Upper lobe of left lung (tissue), 6 donors: ENCODE measurements around the gene NANS. TPM values are rescaled to one million over a fixed set of nuclear protein-coding genes. Genes with fewer than 3 reads are reported as not detected.

ENCODE experiments used
- ATAC-seq, 2 donors: fragments of 200-7000 bp; cut with Tn5 transposase; one replicate each; pipeline ENCODE4 v1.9.1; 2022; ENCODE audit warnings: mild to moderate bottlenecking in 2 of 2, moderate library complexity in 2 of 2; ENCODE audit not compliant: low FRiP score in 2 of 2
- DNase-seq, 2 donors: peaks; one replicate each; pipeline ENCODE4 v3.0.0-alpha.2; 2019 to 2020
- H3K27ac ChIP-seq, 4 donors: fragments of 200-600 bp; sonication (generic); one replicate each; pipeline ENCODE4 v1.5.1; 2016 to 2019
- H3K27me3 ChIP-seq, 4 donors: fragments of 200-600 bp; sonication (generic); one replicate each; pipeline ENCODE4 v1.5.1; 2017 to 2019
- H3K36me3 ChIP-seq, 4 donors: fragments of 200-600 bp; sonication (generic); one replicate each; pipeline ENCODE4 v1.5.1; 2016 to 2019
- H3K4me1 ChIP-seq, 4 donors: fragments of 200-600 bp; sonication (generic); one replicate each; pipeline ENCODE4 v1.5.1; 2018 to 2019
- H3K4me3 ChIP-seq, 4 donors: fragments of 200-600 bp; sonication (generic); one replicate each; pipeline ENCODE4 v1.5.1; 2017 to 2019; ENCODE audit warnings: mild to moderate bottlenecking in 2 of 4, moderate library complexity in 1 of 4
- H3K9me3 ChIP-seq, 4 donors: fragments of 200-600 bp; sonication (generic); one replicate each; pipeline ENCODE4 v1.5.1; 2018 to 2019
- EP300 ChIP-seq, 4 donors: sonication (generic); formaldehyde crosslinking; IDR thresholded peaks; one replicate each; pipeline ENCODE4 v1.5.1; 2017; ENCODE audit warnings: antibody characterized with exemption in 4 of 4, control low read depth in 2 of 4
- POLR2A ChIP-seq, 4 donors: fragments of 450-650 bp; IDR thresholded peaks; one replicate each; pipeline ENCODE4 v1.5.1; 2016 to 2017; ENCODE audit warnings: antibody characterized with exemption in 4 of 4, mild to moderate bottlenecking in 2 of 4
- POLR2AphosphoS5 ChIP-seq, 2 donors: sonication (generic); formaldehyde crosslinking; IDR thresholded peaks; one replicate each; pipeline ENCODE4 v1.5.1; 2017; ENCODE audit warnings: antibody characterized with exemption in 2 of 2
- WGBS, 2 donors: methylation state at CpG; one replicate each; pipeline ENCODE4 v1.1.5; 2017 to 2018; 5-methylcytosine and 5-hydroxymethylcytosine counted together
- small RNA-seq, 4 donors: library from RNA; depleted of rRNA; stranded (forward); fragments of <200 nt; gene quantifications; one replicate each; pipeline ENCODE3, GENCODE V24; 2016
- total RNA-seq, 6 donors: library from RNA; depleted of rRNA in 4 of 6; stranded (reverse); fragments of >200 nt in 4 of 6; gene quantifications; one replicate each; pipeline versions ENCODE4 v1.1.0 to v1.2.1, GENCODE V29; 2016 to 2021
- TF ChIP-seq, protein P1 (sequence below), 6 experiments: fragments of 450-650 bp in 4 of 6; fragments of 200-600 bp in 2 of 6; sonication (generic) in 2 of 6; IDR thresholded peaks; one replicate each; pipeline ENCODE4 v1.5.1; 2016 to 2019; ENCODE audit warnings: antibody characterized with exemption in 6 of 6
- donor health status: DM: no; HTN: no; CAD: no; lungs with moderate emphysema.
- donor health status: DM: no; HTN: yes; CAD: no; lungs with severe emphysema.

Gene NANS
- total RNA-seq, 6 donors from 2014 or later, result 41.4 to 75.5 (median 60.7) TPM

DNA sequence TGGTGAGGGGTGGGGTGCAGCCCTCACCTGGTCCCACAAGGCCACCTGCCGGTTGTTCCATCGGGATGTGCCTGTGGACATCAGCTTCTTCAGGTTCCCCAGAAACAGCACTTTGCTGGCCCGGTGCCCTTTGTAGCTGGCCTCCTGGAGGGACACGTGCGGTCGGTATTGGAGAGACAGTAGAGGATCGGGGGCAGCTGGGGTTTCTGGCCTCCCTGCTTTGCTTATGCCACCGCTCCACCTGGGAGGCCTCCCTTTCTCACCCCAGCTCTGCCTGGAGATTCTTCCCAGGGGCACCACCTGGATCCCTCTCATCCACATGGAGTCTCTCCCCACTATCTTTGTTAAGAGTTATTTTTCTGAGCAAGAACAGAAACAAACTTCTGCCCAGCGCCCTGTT lies 75.6 kb downstream of the NANS start:
- Histone ChIP-seq H3K4me1 (no peaks in the 10 kb centered on the region), H3K9me3 (no peaks in the 10 kb centered on the region), H3K27me3 (no peaks in the 10 kb centered on the region), H3K27ac (no peak overlapping the region), H3K36me3 (peaks cover 0 to 25% (median 10%) of the 10 kb centered on the region in 4 donors), H3K4me3 (no peak overlapping the region)
- TF ChIP-seq POLR2AphosphoS5 (IDR thresholded peaks at IDR 0.05) (no peak), POLR2A (IDR thresholded peaks at IDR 0.05) (no peak), EP300 (IDR thresholded peaks at IDR 0.05) (no peak)
- TF ChIP-seq, protein P1, sequence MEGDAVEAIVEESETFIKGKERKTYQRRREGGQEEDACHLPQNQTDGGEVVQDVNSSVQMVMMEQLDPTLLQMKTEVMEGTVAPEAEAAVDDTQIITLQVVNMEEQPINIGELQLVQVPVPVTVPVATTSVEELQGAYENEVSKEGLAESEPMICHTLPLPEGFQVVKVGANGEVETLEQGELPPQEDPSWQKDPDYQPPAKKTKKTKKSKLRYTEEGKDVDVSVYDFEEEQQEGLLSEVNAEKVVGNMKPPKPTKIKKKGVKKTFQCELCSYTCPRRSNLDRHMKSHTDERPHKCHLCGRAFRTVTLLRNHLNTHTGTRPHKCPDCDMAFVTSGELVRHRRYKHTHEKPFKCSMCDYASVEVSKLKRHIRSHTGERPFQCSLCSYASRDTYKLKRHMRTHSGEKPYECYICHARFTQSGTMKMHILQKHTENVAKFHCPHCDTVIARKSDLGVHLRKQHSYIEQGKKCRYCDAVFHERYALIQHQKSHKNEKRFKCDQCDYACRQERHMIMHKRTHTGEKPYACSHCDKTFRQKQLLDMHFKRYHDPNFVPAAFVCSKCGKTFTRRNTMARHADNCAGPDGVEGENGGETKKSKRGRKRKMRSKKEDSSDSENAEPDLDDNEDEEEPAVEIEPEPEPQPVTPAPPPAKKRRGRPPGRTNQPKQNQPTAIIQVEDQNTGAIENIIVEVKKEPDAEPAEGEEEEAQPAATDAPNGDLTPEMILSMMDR (IDR thresholded peaks at IDR 0.05), result no peak
- no peak for DNase-seq
- 88 to 94% methylated on average over 7 to 9 of the region's 9 CpGs for WGBS, 2 donors
- ATAC-seq, result no peak

Small RNA genes within 50 kb of the gene (small RNA-seq; reads per million reads assigned to genes)
- gene RF00017 (0 reads per million in 4 donors), gene RNU6-918P (0 reads per million in 4 donors)

Other genes with a start within 250 kb of the NANS start
- 1 to 10 TPM in 1 of 6 donors, not detected in 5; 1.8 TPM for gene FOXE1, start 203.5 kb upstream of the NANS start, total RNA-seq
- 10 to 100 TPM; 18.1 to 68.1 (median 37.7) TPM for gene TRMO, start 134.2 kb upstream of the NANS start, total RNA-seq
- gene HEMGN, start 118.6 kb upstream of the NANS start, total RNA-seq, result 1 to 10 TPM in 2 of 6 donors, under 1 TPM in 4; 0.26 to 3.0 (median 0.51) TPM
- 100 to 1,000 TPM in 2 of 6 donors, 10 to 100 TPM in 4; 34.1 to 116 (median 66.0) TPM for gene ANP32B, start 73.4 kb upstream of the NANS start, total RNA-seq
- gene TRIM14, start 62.5 kb downstream of the NANS start, total RNA-seq, result 10 to 100 TPM; 28.6 to 52.1 (median 46.2) TPM
- 10 to 100 TPM; 10.5 to 22.8 (median 17.9) TPM for gene CORO2A, start 135.9 kb downstream of the NANS start, total RNA-seq
- 100 to 1,000 TPM in 4 of 6 donors, 10 to 100 TPM in 2; 62.4 to 217 (median 119) TPM for gene TBC1D2, start 198.9 kb downstream of the NANS start, total RNA-seq